Suprapubic skin (tissue), 4 donors: Measurements from ENCODE around the gene C16orf95. TPM values are rescaled to one million over a fixed set of nuclear protein-coding genes. Genes with fewer than 3 reads are reported as not detected.

Experiments
- DNase-seq, 2 donors: peaks; one replicate each; pipeline ENCODE4 v3.0.0-alpha.2; 2019; ENCODE audit warnings: low spot score in 2 of 2
- H3K27ac ChIP-seq: fragments of 200-600 bp; sonication (generic); one replicate; pipeline ENCODE4 v1.5.1; 2019
- H3K27me3 ChIP-seq: fragments of 200-600 bp; sonication (generic); one replicate; pipeline ENCODE4 v1.5.1; 2019
- H3K36me3 ChIP-seq: fragments of 200-600 bp; sonication (generic); one replicate; pipeline ENCODE4 v1.5.1; 2019
- H3K4me1 ChIP-seq: fragments of 200-600 bp; sonication (generic); one replicate; pipeline ENCODE4 v1.5.1; 2019
- H3K4me3 ChIP-seq: fragments of 200-600 bp; sonication (generic); one replicate; pipeline ENCODE4 v1.5.1; 2019; ENCODE audit warnings: mild to moderate bottlenecking
- H3K9me3 ChIP-seq: fragments of 200-600 bp; sonication (generic); one replicate; pipeline ENCODE4 v1.5.1; 2019
- EP300 ChIP-seq: sonication (generic); formaldehyde crosslinking; IDR thresholded peaks from one replicate; pipeline ENCODE4 v1.6.1; 2017; ENCODE audit warnings: antibody characterized with exemption
- POLR2A ChIP-seq, 2 donors: fragments of 450-650 bp; IDR thresholded peaks; one replicate each; pipeline ENCODE4 v1.6.1; 2017; ENCODE audit warnings: antibody characterized with exemption in 2 of 2, mild to moderate bottlenecking in 2 of 2, moderate library complexity in 2 of 2
- POLR2AphosphoS5 ChIP-seq, 3 donors: sonication (generic); formaldehyde crosslinking; IDR thresholded peaks; one replicate each; pipeline ENCODE4 v1.6.1; 2017; ENCODE audit warnings: antibody characterized with exemption in 3 of 3
- WGBS: methylation state at CpG from one replicate; pipeline ENCODE4 v1.1.5; 2018; 5-methylcytosine and 5-hydroxymethylcytosine counted together
- total RNA-seq, 4 donors: library from RNA; depleted of rRNA; stranded (reverse); fragments of >200 nt; gene quantifications; one replicate each; pipeline ENCODE4 v1.1.0, GENCODE V29; 2016
- TF ChIP-seq, protein P1 (sequence below), 2 donors: fragments of 200-600 bp in 1 of 2; fragments of 450-650 bp in 1 of 2; sonication (generic) in 1 of 2; IDR thresholded peaks; one replicate each; pipeline ENCODE4 v1.5.1; 2016 to 2019; ENCODE audit warnings: antibody characterized with exemption in 2 of 2, mild to moderate bottlenecking in 1 of 2, moderate library complexity in 1 of 2

The C16orf95 gene
- total RNA-seq, 4 donors from 2014 or later = 17.5 TPM; not detected in 3

DNA sequence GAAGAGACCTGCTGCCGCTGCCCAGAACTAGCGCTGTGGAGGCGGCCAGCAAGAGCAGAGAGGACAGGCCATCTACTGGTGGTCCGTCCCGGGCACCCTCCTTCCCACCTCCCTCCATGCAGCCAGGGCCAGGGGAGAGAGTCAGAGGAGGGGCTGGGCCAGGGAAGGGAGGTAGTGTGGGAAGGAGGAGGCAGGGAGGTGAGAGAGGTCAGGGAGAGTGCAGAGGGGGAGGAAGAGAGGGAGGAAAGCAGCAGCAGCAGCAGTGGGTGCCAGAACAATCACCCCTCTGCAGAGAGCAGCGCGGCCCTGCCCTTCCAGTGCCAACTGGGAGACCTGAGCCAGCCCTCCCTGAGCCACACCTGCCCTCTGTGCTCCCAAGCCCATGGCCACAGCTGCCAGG is 6.6 kb downstream of the C16orf95 start:
- H3K9me3 ChIP-seq = no peaks in the 10 kb centered on the region
- 90% methylated on average over 7 of the region's 7 CpGs for WGBS
- no peaks in the 10 kb centered on the region for H3K27me3 ChIP-seq
- peaks cover 4% of the 10 kb centered on the region for H3K4me1 ChIP-seq
- DNase-seq = no peak
- H3K4me3 ChIP-seq = no peak overlapping the region
- no peaks in the 10 kb centered on the region for H3K36me3 ChIP-seq
- no peak for TF ChIP-seq POLR2AphosphoS5 (IDR thresholded peaks at IDR 0.05)
- TF ChIP-seq EP300 = no peak
- TF ChIP-seq, protein P1, sequence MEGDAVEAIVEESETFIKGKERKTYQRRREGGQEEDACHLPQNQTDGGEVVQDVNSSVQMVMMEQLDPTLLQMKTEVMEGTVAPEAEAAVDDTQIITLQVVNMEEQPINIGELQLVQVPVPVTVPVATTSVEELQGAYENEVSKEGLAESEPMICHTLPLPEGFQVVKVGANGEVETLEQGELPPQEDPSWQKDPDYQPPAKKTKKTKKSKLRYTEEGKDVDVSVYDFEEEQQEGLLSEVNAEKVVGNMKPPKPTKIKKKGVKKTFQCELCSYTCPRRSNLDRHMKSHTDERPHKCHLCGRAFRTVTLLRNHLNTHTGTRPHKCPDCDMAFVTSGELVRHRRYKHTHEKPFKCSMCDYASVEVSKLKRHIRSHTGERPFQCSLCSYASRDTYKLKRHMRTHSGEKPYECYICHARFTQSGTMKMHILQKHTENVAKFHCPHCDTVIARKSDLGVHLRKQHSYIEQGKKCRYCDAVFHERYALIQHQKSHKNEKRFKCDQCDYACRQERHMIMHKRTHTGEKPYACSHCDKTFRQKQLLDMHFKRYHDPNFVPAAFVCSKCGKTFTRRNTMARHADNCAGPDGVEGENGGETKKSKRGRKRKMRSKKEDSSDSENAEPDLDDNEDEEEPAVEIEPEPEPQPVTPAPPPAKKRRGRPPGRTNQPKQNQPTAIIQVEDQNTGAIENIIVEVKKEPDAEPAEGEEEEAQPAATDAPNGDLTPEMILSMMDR (IDR thresholded peaks at IDR 0.05) = no peak
- TF ChIP-seq POLR2A (IDR thresholded peaks at IDR 0.05) = no peak
- no peak overlapping the region for H3K27ac ChIP-seq

DNA sequence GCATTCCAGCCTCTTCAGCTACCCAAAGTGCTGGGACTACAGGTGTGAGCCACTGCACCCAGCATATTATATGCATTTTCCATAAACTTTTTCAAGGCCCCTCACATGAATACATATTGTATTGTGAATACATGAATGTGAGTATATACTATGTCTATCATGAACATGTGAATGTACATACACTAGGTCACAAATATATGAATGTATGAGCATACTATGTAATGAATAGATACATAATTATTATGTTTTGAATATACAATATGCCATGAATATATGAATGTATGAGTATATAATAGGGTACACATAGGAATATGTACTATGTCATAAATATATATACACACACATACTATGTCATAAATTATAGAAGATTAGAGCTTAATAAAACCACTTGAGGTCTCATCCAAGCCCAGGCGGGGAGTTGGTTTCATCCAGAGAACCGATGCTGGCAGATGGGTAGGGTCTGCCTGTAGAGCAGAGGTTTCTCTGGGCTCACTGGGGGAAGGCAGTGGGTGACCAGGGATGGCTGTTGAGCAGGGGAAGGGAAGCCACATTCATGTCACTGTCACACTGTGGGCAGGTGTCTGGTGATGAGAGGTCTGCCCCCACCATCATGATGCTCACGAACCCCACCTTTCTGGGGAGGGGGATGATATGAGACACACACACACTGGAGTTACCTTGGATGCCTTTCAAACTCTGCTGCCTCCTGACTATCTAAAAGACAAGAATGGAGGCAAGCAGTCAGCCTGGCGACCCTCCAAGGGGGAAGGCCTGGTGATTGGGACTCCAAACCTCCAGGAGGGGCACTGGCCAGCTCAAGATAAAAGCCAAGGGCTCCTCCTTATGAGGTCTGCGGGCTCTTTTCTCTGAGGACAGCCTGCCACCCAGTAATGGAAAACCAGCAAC is 7.3 kb downstream of the C16orf95 start:
- H3K4me3 ChIP-seq = no peak overlapping the region
- H3K27me3 ChIP-seq = no peaks in the 10 kb centered on the region
- peaks cover 5% of the 10 kb centered on the region for H3K4me1 ChIP-seq
- no peaks in the 10 kb centered on the region for H3K36me3 ChIP-seq
- 80% methylated on average over 5 of the region's 5 CpGs for WGBS
- no peak for DNase-seq
- H3K27ac ChIP-seq = no peak overlapping the region
- H3K9me3 ChIP-seq = no peaks in the 10 kb centered on the region
- TF ChIP-seq, protein P1 (IDR thresholded peaks at IDR 0.05) = no peak
- TF ChIP-seq EP300 = no peak
- TF ChIP-seq POLR2AphosphoS5 (IDR thresholded peaks at IDR 0.05) = no peak
- no peak for TF ChIP-seq POLR2A (IDR thresholded peaks at IDR 0.05)

- H3K27me3 ChIP-seq = no peaks in the 10 kb centered on the region
- H3K9me3 ChIP-seq = no peaks in the 10 kb centered on the region
- no peak for TF ChIP-seq EP300
- TF ChIP-seq POLR2AphosphoS5 (IDR thresholded peaks at IDR 0.05) = no peak
- H3K4me1 ChIP-seq = peaks cover 5% of the 10 kb centered on the region
- no peak overlapping the region for H3K4me3 ChIP-seq
- 75% methylated on average over 4 of the region's 4 CpGs for WGBS
- H3K36me3 ChIP-seq = no peaks in the 10 kb centered on the region
- H3K27ac ChIP-seq = no peak overlapping the region
- DNase-seq = no peak
Observed at GRCh38 chr16:87308826-87309225, 8.4 kb downstream of the C16orf95 start.

DNA sequence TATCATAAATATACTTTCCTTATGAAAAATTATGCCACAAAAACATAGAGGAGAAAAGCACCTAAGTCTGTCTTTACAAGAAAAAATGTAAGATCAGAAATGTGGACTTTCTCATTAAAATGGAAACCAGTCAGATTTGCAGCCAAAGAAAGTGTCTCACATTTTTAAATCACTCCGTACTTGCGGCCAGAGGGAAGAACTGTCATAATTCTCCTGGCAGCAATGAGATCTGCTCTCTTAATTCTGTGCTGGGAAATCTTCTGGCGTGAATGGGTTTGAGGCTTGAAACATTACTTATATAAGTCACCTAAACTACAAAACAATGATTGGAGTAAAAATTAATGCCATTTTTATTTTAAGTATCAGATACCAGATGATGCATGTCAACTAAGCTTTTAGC is 10.7 kb downstream of the C16orf95 start:
- H3K27ac ChIP-seq = no peak overlapping the region
- WGBS = 32% methylated on average over 3 of the region's 3 CpGs
- H3K4me1 ChIP-seq = peaks cover 5% of the 10 kb centered on the region
- no peaks in the 10 kb centered on the region for H3K36me3 ChIP-seq
- no peak overlapping the region for H3K4me3 ChIP-seq
- H3K9me3 ChIP-seq = no peaks in the 10 kb centered on the region
- DNase-seq = no peak
- no peak for TF ChIP-seq POLR2A (IDR thresholded peaks at IDR 0.05)
- no peak for TF ChIP-seq POLR2AphosphoS5 (IDR thresholded peaks at IDR 0.05)
- TF ChIP-seq EP300 = no peak
- TF ChIP-seq, protein P1 (IDR thresholded peaks at IDR 0.05) = no peak
- H3K27me3 ChIP-seq = no peaks in the 10 kb centered on the region

- no peak overlapping the region for H3K27ac ChIP-seq
- 45% methylated on average over 11 of the region's 30 CpGs for WGBS
- no peaks in the 10 kb centered on the region for H3K36me3 ChIP-seq
- no peaks in the 10 kb centered on the region for H3K27me3 ChIP-seq
- H3K4me3 ChIP-seq = peak overlapping the region; percentile 21
- H3K4me1 ChIP-seq = peaks cover 5% of the 10 kb centered on the region
- TF ChIP-seq POLR2A (IDR thresholded peaks at IDR 0.05) = no peak
- TF ChIP-seq, protein P1 (IDR thresholded peaks at IDR 0.05) = peak in 1 of 2 donors; percentile 20
- no peaks in the 10 kb centered on the region for H3K9me3 ChIP-seq
- DNase-seq = no peak
Observed at GRCh38 chr16:87305505-87306391, 11.4 kb downstream of the C16orf95 start.
